Left ventricle myocardium inferior (tissue), 1 donor: ENCODE measurements around the gene COBL. TPM values are rescaled to one million over a fixed set of nuclear protein-coding genes. Genes with fewer than 3 reads are reported as not detected.

Experiments
- DNase-seq: peaks from one replicate; pipeline ENCODE4 v3.0.0-alpha.2; 2020
- H3K27ac ChIP-seq: fragments of 200-600 bp; replicated peaks from 2 replicates; pipeline ENCODE4 v1.8.0; 2021
- H3K27me3 ChIP-seq: fragments of 200-600 bp; 2 replicates; pipeline ENCODE4 v1.8.0; 2021; ENCODE audit warnings: low read depth
- H3K36me3 ChIP-seq: fragments of 200-600 bp; 2 replicates; pipeline ENCODE4 v1.8.0; 2021
- H3K4me1 ChIP-seq: fragments of 200-600 bp; 2 replicates; pipeline ENCODE4 v1.8.0; 2021
- H3K4me3 ChIP-seq: fragments of 200-600 bp; 2 replicates; pipeline ENCODE4 v1.8.0; 2021; ENCODE audit warnings: mild to moderate bottlenecking, moderate library complexity
- H3K9me3 ChIP-seq: fragments of 200-600 bp; replicated peaks from 2 replicates; pipeline ENCODE4 v1.8.0; 2021
- intact Hi-C: fragments of 100-400 bp; cut with micrococcal nuclease; formaldehyde crosslinking; loops from one replicate; pipeline ENCODE4 v1.11.0; 2022
- total RNA-seq: library from RNA; stranded (reverse); fragmentation: NEBNext Ultra II Directional; extraction: Animal tissue kit (Norgen Biotek cat#: 25700); gene quantifications from one replicate; pipeline ENCODE4 v1.2.1, GENCODE V29; 2021
- TF ChIP-seq, protein P1 (sequence below): fragments of 200-600 bp; IDR thresholded peaks from 2 replicates; pipeline ENCODE4 v1.8.0; 2021; ENCODE audit warnings: antibody characterized with exemption, mild to moderate bottlenecking, borderline replicate concordance
- donor health status: DM: no; HTN: yes; CAD: no; lungs with severe emphysema.

Gene COBL
- total RNA-seq, 1 donor from 2014 or later, result 77.1 TPM

DNA sequence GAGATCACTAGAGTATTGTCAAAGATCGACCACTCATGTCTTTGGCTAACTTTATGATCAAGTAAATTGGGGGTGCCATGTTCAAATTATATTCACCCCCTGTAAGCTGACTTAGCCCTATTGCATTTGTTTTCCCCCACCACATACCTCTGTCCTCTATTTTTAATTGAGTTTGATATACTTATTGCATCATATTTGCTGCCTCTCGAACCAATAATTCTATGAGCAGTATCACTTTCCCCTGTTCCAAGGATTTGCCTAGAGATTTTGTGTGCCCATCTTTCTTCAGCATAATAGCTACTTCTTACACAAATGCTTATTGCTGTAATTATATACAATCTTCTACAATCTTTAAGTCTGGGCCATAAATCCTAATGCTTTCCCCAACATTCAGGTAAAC lies 245.2 kb downstream of the COBL start:
- Histone ChIP-seq H3K27ac (no peak overlapping the region), H3K36me3 (no peaks in the 10 kb centered on the region), H3K9me3 (no peaks in the 10 kb centered on the region), H3K27me3 (no peaks in the 10 kb centered on the region), H3K4me3 (no peak overlapping the region), H3K4me1 (peaks cover 60% of the 10 kb centered on the region)
- no peak for DNase-seq
- intact Hi-C loops, result no loop called here
- TF ChIP-seq, protein P1, sequence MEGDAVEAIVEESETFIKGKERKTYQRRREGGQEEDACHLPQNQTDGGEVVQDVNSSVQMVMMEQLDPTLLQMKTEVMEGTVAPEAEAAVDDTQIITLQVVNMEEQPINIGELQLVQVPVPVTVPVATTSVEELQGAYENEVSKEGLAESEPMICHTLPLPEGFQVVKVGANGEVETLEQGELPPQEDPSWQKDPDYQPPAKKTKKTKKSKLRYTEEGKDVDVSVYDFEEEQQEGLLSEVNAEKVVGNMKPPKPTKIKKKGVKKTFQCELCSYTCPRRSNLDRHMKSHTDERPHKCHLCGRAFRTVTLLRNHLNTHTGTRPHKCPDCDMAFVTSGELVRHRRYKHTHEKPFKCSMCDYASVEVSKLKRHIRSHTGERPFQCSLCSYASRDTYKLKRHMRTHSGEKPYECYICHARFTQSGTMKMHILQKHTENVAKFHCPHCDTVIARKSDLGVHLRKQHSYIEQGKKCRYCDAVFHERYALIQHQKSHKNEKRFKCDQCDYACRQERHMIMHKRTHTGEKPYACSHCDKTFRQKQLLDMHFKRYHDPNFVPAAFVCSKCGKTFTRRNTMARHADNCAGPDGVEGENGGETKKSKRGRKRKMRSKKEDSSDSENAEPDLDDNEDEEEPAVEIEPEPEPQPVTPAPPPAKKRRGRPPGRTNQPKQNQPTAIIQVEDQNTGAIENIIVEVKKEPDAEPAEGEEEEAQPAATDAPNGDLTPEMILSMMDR, result no peak

DNA sequence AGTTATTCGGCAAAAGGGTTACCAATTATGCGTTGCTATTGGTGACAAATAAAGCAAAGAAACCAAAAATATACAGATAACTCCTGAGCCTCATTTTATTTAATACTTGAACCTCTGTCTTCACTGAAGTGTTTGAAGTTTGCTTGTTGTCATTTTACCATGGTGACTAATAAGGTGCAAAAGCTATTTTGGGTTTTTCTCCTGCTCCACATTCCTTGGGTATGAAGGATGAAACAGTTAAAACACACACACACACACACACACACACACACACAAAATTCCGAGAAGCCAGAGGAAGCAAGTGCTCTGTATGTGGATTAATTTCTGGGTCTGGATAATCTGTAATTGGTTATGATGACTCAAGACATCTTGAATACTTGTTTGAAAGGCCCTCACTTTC lies 246.5 kb downstream of the COBL start:
- peak overlapping the region; percentile 59 for H3K27ac ChIP-seq
- H3K4me1 ChIP-seq, result peaks cover 47% of the 10 kb centered on the region

DNA sequence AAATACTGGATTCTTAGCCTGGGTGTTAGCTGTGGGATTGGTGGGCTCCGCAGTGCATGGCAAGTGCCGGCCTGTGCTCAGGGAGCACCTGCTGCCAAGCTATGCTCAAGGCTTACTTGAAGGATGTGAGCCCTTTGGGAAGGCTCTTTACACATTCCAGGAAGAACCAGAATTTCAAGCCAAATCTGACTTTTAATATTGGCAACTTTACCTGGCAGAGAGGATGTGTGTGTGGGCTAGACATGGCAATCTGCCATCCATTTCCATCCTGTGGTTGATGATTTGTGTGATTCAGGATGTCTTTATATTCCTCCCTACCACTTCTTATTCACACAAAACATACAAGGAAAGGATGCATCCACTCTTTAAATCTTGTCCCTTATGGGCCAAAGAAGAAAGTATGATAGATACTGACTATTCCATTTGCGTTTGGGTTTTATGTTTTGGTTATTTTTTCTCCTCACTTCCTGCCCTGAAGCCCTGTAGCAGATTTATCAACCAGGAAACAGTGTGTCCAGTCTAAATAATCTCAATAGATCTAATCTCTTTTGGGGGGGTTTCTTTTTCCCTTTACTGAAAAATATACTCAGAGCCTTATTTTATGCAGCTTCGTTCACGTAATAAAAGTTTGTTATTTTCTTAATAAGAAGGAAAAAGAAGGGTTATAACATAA lies 247.1 kb downstream of the COBL start:
- H3K4me1 ChIP-seq, result peaks cover 45% of the 10 kb centered on the region
- H3K27me3 ChIP-seq, result no peaks in the 10 kb centered on the region
- H3K27ac ChIP-seq, result peak overlapping the region; percentile 59
- no peaks in the 10 kb centered on the region for H3K9me3 ChIP-seq
- DNase-seq, result no peak
- no peak overlapping the region for H3K4me3 ChIP-seq
- intact Hi-C loops, result no loop called here
- H3K36me3 ChIP-seq, result no peaks in the 10 kb centered on the region
- TF ChIP-seq, protein P1, result no peak

More for the DNA sequence above, 246.5 kb downstream of the COBL start:
- TF ChIP-seq, protein P1, result no peak
- H3K4me3 ChIP-seq, result no peak overlapping the region
- DNase-seq, result no peak
- no peaks in the 10 kb centered on the region for H3K9me3 ChIP-seq
- intact Hi-C loops, result no loop called here
- H3K36me3 ChIP-seq, result no peaks in the 10 kb centered on the region
- no peaks in the 10 kb centered on the region for H3K27me3 ChIP-seq

DNA sequence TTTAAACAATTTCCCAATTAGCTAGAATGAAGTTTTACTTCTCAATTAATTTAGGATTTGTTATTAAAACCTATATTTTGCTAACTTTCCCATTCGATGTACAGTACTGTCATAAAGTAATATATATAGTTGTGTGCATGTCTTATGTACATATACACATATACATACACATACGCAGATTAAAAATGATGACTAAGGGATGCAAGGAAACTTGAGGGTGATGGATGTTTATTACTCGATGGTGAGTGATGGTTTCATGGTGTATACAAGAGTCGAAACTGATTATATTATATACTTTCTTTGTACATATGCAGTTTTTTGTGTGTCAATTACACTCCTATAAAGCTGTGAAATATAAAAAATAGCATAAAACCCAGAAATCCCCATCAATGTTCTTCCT lies 248.2 kb downstream of the COBL start:
- Histone ChIP-seq H3K9me3 (no peaks in the 10 kb centered on the region), H3K27me3 (no peaks in the 10 kb centered on the region), H3K36me3 (no peaks in the 10 kb centered on the region), H3K4me1 (peaks cover 45% of the 10 kb centered on the region), H3K27ac (no peak overlapping the region), H3K4me3 (no peak overlapping the region)
- TF ChIP-seq, protein P1, result no peak
- intact Hi-C loops, result no loop called here
- DNase-seq, result no peak

DNA sequence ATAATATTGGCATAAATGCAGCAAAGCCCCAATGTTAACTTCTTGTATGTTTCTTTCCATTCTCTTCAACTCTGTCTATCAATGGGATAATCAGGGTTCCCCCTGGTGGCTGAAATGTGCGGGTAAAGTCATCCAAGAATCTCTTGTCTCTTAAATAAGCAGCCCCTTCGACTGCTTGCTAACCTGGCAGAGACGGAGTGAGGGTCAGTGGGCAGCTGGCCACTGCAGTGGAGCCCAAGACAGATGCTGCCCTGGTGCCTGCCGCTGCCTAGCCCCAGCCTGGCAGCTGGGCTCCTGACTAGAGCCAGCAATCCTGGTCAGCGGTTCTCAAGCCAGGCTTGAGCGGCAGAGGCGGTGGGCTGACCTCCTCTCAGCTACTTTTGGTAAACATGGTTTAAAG lies 248.9 kb downstream of the COBL start:
- Histone ChIP-seq H3K27ac (no peak overlapping the region), H3K27me3 (no peaks in the 10 kb centered on the region), H3K4me1 (peaks cover 45% of the 10 kb centered on the region), H3K4me3 (no peak overlapping the region), H3K9me3 (no peaks in the 10 kb centered on the region), H3K36me3 (no peaks in the 10 kb centered on the region)
- intact Hi-C loops, result no loop called here
- TF ChIP-seq, protein P1, result peak; percentile 84
- DNase-seq, result peak; percentile 41
